Measurements from ENCODE around the gene NPAS2.

DNA sequence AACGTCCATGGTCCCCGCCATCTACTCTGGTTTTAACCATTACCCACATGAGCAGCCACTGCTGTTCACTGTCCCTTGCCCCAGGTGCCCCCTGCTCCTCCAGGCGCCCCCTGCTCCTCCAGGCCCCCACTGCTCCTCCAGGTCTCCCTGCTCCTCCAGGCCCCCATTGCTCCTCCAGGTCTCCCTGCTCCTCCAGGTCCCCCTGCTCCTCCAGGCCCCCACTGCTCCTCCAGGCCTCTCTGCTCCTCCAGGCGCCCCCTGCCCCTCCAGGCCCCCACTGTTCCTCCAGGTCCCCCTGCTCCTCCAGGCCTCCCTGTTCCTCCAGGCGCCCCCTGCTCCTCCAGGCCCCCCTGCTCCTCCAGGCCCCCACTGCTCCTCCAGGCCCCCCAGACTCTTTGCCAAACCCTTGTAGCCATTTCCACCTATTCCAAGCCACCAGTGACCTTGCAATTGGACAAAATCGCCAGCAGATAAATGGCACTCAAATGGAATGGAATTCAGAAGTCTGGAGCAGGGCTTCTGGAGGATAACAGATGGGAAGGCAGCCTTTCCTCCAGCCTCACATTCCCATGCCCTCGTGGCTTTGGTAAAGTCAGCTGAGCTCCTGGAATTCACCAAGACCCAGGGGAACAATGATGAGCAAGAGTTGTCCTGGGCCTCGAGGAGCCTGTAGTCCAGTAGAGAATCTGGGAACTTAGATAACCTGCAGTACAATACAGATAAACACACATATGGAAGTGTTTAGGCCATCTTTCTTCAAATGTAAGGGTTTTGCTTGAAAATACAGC, 168.9 kb downstream of the NPAS2 start:
- TF ChIP-seq POLR2AphosphoS5 (IDR thresholded peaks at IDR 0.05; ENCODE audit: low read depth, low read length) (no peak), POLR2A (IDR thresholded peaks at IDR 0.05; ENCODE audit: control extremely low read depth in 1 of 2, low read depth in 2 of 2, low read length in 2 of 2) (no peak), EP300 (IDR thresholded peaks at IDR 0.05; ENCODE audit: borderline replicate concordance in 1 of 2, low read depth in 2 of 2, low read length in 2 of 2) (no peak)
- TF ChIP-seq, protein P1, sequence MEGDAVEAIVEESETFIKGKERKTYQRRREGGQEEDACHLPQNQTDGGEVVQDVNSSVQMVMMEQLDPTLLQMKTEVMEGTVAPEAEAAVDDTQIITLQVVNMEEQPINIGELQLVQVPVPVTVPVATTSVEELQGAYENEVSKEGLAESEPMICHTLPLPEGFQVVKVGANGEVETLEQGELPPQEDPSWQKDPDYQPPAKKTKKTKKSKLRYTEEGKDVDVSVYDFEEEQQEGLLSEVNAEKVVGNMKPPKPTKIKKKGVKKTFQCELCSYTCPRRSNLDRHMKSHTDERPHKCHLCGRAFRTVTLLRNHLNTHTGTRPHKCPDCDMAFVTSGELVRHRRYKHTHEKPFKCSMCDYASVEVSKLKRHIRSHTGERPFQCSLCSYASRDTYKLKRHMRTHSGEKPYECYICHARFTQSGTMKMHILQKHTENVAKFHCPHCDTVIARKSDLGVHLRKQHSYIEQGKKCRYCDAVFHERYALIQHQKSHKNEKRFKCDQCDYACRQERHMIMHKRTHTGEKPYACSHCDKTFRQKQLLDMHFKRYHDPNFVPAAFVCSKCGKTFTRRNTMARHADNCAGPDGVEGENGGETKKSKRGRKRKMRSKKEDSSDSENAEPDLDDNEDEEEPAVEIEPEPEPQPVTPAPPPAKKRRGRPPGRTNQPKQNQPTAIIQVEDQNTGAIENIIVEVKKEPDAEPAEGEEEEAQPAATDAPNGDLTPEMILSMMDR (IDR thresholded peaks at IDR 0.05; ENCODE audit: control extremely low read depth in 1 of 3, insufficient read depth in 1 of 3, low read depth in 1 of 3, low read length in 3 of 3), result no peak

All from H1 (cell line).